Measurements from ENCODE around the gene PHEX. TPM values are rescaled to one million over a fixed set of nuclear protein-coding genes. Genes with fewer than 3 reads are reported as not detected.

Gene PHEX
- total RNA-seq, 1 donor: 1.4 TPM

DNA sequence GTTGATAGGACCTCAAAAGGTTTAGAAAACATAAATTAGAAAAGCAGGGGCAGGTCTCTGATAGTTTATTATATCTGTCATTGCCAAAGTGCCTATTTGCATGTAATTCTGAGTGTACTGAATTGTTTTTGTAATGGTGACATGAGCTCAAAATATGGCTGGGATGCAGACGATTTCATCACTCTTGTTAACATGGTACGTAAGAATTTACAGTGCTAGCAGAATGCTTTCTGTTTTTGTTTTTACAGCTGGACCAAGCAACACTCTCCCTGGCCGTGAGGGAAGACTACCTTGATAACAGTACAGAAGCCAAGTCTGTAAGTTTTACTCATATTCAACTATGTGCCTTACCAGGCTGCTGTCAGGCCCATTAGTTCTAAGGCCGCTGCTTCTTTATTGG is 58.1 kb downstream of the PHEX start:
- TF ChIP-seq, protein P1, sequence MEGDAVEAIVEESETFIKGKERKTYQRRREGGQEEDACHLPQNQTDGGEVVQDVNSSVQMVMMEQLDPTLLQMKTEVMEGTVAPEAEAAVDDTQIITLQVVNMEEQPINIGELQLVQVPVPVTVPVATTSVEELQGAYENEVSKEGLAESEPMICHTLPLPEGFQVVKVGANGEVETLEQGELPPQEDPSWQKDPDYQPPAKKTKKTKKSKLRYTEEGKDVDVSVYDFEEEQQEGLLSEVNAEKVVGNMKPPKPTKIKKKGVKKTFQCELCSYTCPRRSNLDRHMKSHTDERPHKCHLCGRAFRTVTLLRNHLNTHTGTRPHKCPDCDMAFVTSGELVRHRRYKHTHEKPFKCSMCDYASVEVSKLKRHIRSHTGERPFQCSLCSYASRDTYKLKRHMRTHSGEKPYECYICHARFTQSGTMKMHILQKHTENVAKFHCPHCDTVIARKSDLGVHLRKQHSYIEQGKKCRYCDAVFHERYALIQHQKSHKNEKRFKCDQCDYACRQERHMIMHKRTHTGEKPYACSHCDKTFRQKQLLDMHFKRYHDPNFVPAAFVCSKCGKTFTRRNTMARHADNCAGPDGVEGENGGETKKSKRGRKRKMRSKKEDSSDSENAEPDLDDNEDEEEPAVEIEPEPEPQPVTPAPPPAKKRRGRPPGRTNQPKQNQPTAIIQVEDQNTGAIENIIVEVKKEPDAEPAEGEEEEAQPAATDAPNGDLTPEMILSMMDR (IDR thresholded peaks at IDR 0.05; ENCODE audit: extremely low read depth, low read depth, low read length): no peak
- H3K27me3 ChIP-seq (ENCODE audit: insufficient read depth, low read length): no peaks in the 10 kb centered on the region
- no peak overlapping the region for H3K27ac ChIP-seq (ENCODE audit: low read depth, low read length)

DNA sequence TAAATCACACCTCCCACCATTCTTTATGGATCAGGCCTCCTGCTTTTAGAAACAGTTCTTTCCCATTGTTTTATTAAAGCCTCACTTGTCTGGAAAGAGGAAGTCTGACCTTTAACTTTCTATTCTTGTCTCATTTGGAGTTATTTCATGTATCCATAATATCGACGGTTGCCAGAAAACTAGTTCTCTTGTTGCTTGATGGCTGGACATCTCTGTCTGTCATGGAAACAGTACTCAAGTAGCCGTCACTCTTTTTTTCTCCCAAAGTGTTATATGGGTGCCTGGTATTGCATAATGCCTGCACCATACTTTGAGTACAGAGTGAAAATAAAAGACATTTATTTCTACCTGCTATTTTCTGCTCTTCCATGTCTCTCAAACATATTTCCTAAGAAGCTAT is 61.4 kb downstream of the PHEX start:
- H3K79me2 ChIP-seq (ENCODE audit: insufficient read depth, low read length): no peaks in the 10 kb centered on the region
- no peak overlapping the region for H3K4me3 ChIP-seq (ENCODE audit: insufficient read depth, low read length)
- no peaks in the 10 kb centered on the region for H3K36me3 ChIP-seq (ENCODE audit: insufficient read depth, low read length)
- H3K27ac ChIP-seq (ENCODE audit: low read depth, low read length): no peak overlapping the region
- H3K4me1 ChIP-seq (ENCODE audit: insufficient read depth, low read length): no peaks in the 10 kb centered on the region
- DNase-seq (ENCODE audit: insufficient read length, low spot score, missing footprints): no peak
- H3K9me3 ChIP-seq (ENCODE audit: low read depth, low read length): no peaks in the 10 kb centered on the region
- no peak overlapping the region for H3K4me2 ChIP-seq (ENCODE audit: insufficient read depth, low read length)
- no peaks in the 10 kb centered on the region for H3K27me3 ChIP-seq (ENCODE audit: insufficient read depth, low read length)
- H2AFZ ChIP-seq (ENCODE audit: low read length): no peak overlapping the region
- TF ChIP-seq, protein P1 (IDR thresholded peaks at IDR 0.05; ENCODE audit: extremely low read depth, low read depth, low read length): no peak
- no peaks in the 10 kb centered on the region for H4K20me1 ChIP-seq (ENCODE audit: insufficient read depth, low read length)

More for the DNA sequence above, 58.1 kb downstream of the PHEX start:
- Histone ChIP-seq H4K20me1 (ENCODE audit: insufficient read depth, low read length) (no peaks in the 10 kb centered on the region), H3K36me3 (ENCODE audit: insufficient read depth, low read length) (no peaks in the 10 kb centered on the region), H3K4me2 (ENCODE audit: insufficient read depth, low read length) (no peak overlapping the region), H3K79me2 (ENCODE audit: insufficient read depth, low read length) (no peaks in the 10 kb centered on the region), H3K4me1 (ENCODE audit: insufficient read depth, low read length) (no peaks in the 10 kb centered on the region), H3K9me3 (ENCODE audit: low read depth, low read length) (no peaks in the 10 kb centered on the region), H3K4me3 (ENCODE audit: insufficient read depth, low read length) (no peak overlapping the region), H2AFZ (ENCODE audit: low read length) (peak overlapping the region; percentile 5)
- DNase-seq (ENCODE audit: insufficient read length, low spot score, missing footprints): no peak

DNA sequence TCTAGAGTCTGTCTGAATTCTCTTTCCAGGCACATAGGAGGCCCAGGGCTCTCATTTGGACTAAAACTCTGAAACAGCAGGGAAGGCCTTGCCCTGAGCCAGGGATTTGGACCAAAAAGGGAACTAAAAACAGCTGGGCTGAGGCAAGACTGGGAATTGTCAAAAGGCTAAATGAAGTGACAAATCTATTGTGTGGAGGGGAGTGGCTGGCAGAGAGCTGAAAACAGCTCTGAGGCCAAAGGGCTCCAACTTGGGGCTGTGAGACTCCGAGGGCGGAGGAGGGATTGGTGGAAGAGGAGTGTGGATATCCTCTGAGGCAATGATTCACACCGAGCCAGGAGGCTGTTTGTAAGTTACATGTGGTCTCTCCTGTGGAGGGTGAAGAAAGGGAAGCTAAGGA is 63.2 kb downstream of the PHEX start:
- Histone ChIP-seq H3K4me2 (ENCODE audit: insufficient read depth, low read length) (no peak overlapping the region), H3K79me2 (ENCODE audit: insufficient read depth, low read length) (no peaks in the 10 kb centered on the region), H3K4me1 (ENCODE audit: insufficient read depth, low read length) (no peaks in the 10 kb centered on the region), H3K36me3 (ENCODE audit: insufficient read depth, low read length) (no peaks in the 10 kb centered on the region), H3K4me3 (ENCODE audit: insufficient read depth, low read length) (no peak overlapping the region), H3K27me3 (ENCODE audit: insufficient read depth, low read length) (no peaks in the 10 kb centered on the region), H4K20me1 (ENCODE audit: insufficient read depth, low read length) (no peaks in the 10 kb centered on the region), H3K27ac (ENCODE audit: low read depth, low read length) (no peak overlapping the region), H3K9me3 (ENCODE audit: low read depth, low read length) (no peaks in the 10 kb centered on the region), H2AFZ (ENCODE audit: low read length) (peak overlapping the region; percentile 38)
- TF ChIP-seq, protein P1 (IDR thresholded peaks at IDR 0.05; ENCODE audit: extremely low read depth, low read depth, low read length): no peak
- no peak for DNase-seq (ENCODE audit: insufficient read length, low spot score, missing footprints)

DNA sequence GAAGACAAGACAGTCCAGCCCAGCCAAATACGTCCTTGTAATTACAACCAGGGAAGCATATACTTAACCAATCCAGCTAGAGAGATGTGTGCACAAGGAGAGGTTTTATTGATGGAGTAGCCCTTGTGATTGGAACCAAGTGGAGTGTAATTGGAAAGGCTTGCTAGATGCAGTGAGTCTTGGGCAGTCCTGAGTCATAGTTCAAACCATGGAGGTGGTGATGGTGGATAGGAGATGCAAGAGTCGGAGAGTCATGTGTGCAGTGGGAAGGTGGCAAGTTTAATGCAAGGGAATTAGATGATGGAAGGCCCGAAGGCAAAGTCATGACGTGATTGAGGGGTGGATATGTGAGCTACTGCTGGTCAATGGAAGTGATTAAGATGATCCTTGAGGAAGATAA is 63.7 kb downstream of the PHEX start:
- no peaks in the 10 kb centered on the region for H3K79me2 ChIP-seq (ENCODE audit: insufficient read depth, low read length)
- H3K27ac ChIP-seq (ENCODE audit: low read depth, low read length): no peak overlapping the region
- H3K36me3 ChIP-seq (ENCODE audit: insufficient read depth, low read length): no peaks in the 10 kb centered on the region
- H2AFZ ChIP-seq (ENCODE audit: low read length): no peak overlapping the region
- no peak overlapping the region for H3K4me3 ChIP-seq (ENCODE audit: insufficient read depth, low read length)
- no peak for DNase-seq (ENCODE audit: insufficient read length, low spot score, missing footprints)
- no peaks in the 10 kb centered on the region for H3K9me3 ChIP-seq (ENCODE audit: low read depth, low read length)
- H3K4me2 ChIP-seq (ENCODE audit: insufficient read depth, low read length): no peak overlapping the region
- no peaks in the 10 kb centered on the region for H3K27me3 ChIP-seq (ENCODE audit: insufficient read depth, low read length)
- H3K4me1 ChIP-seq (ENCODE audit: insufficient read depth, low read length): no peaks in the 10 kb centered on the region
- no peaks in the 10 kb centered on the region for H4K20me1 ChIP-seq (ENCODE audit: insufficient read depth, low read length)
- TF ChIP-seq, protein P1 (IDR thresholded peaks at IDR 0.05; ENCODE audit: extremely low read depth, low read depth, low read length): no peak
